GM12878 (cell line): ENCODE measurements around the gene RPL26. TPM values are rescaled to one million over a fixed set of nuclear protein-coding genes. Genes with fewer than 3 reads are reported as not detected.

Experiments used
- ATAC-seq: fragments of 200-7000 bp; cut with Tn5 transposase; 3 replicates; pipeline ENCODE4 v1.9.1; 2020; ENCODE audit warnings: mild to moderate bottlenecking, moderate library complexity
- BruUV-seq: library from RNA; stranded (reverse); fragments of 400-500 nt; replicated peaks from 2 replicates; lab custom pipeline; 2021; lab: Mats Ljungman, UMichigan
- CTCF ChIA-PET: fragments of 300-600 bp; sonication (Branson Sonifier 250); formaldehyde crosslinking; extraction: SDS; loops from one replicate; lab custom pipeline; 2021; ENCODE audit warnings: inconsistent platforms; lab: Yijun Ruan, JAX
- POLR2A ChIA-PET: fragments of 350-600 bp; formaldehyde crosslinking; extraction: SDS; loops from one replicate; lab custom pipeline; 2021; ENCODE audit warnings: inconsistent platforms; lab: Charles Lee
- RAD21 ChIA-PET: fragments of 300-600 bp; sonication (Branson Sonifier 250); formaldehyde crosslinking; loops from one replicate; lab custom pipeline; 2023; ENCODE audit warnings: antibody characterized with exemption; ENCODE audit not compliant: unreplicated experiment; lab: Charles Lee
- SMC1A ChIA-PET: fragments of 300-600 bp; sonication (Branson Sonifier 250); formaldehyde crosslinking; loops from one replicate; lab custom pipeline; 2023; ENCODE audit not compliant: unreplicated experiment, uncharacterized antibody; lab: Charles Lee
- DNase-seq: peaks from one replicate; pipeline ENCODE4 v3.0.0-alpha.2; 2011; ENCODE audit warnings: low read depth, low spot score
- FAIRE-seq: peaks from 3 replicates; lab custom pipeline; 2011; peaks lifted over from hg19 to GRCh38; lab: Jason Lieb, UNC
- H2AFZ ChIP-seq: 2 replicates; pipeline ENCODE4 v1.6.0; 2011; ENCODE audit warnings: low read depth, low read length, control low read depth; ENCODE audit not compliant: control insufficient read depth
- H3K27ac ChIP-seq: 2 replicates; pipeline ENCODE4 v1.5.1; 2011; ENCODE audit warnings: control low read depth; ENCODE audit not compliant: control insufficient read depth, insufficient read depth
- H3K27me3 ChIP-seq, 2 experiments: replicated peaks in 1 of 2; 2 replicates each; pipeline versions ENCODE4 v1.6.0 to v1.6.1; 2011; ENCODE audit warnings: low read length in 1 of 2; ENCODE audit not compliant: control insufficient read depth in 2 of 2, insufficient read depth in 2 of 2
- H3K36me3 ChIP-seq, 2 experiments: 2 replicates each; pipeline ENCODE4 v1.5.1; 2011; ENCODE audit warnings: low read length in 1 of 2; ENCODE audit not compliant: control insufficient read depth in 2 of 2, insufficient read depth in 2 of 2
- H3K4me1 ChIP-seq: 2 replicates; pipeline ENCODE4 v1.6.1; 2011; ENCODE audit warnings: mild to moderate bottlenecking, low read length, moderate library complexity, mixed read lengths; ENCODE audit not compliant: control insufficient read depth, insufficient read depth
- H3K4me2 ChIP-seq: 2 replicates; pipeline ENCODE4 v1.6.0; 2011; ENCODE audit warnings: control low read depth; ENCODE audit not compliant: control insufficient read depth, insufficient read depth
- H3K4me3 ChIP-seq: fragments of 200-600 bp; sonication (generic); 2 replicates; pipeline ENCODE4 v1.5.1; 2016
- H3K79me2 ChIP-seq: 2 replicates; pipeline ENCODE4 v1.6.0; 2011; ENCODE audit warnings: low read length; ENCODE audit not compliant: control insufficient read depth, insufficient read depth
- H3K9ac ChIP-seq: 2 replicates; pipeline ENCODE4 v1.8.0; 2011; ENCODE audit warnings: low read length, control low read depth, mixed read lengths; ENCODE audit not compliant: control insufficient read depth, insufficient read depth
- H3K9me3 ChIP-seq: replicated peaks from 3 replicates; pipeline ENCODE4 v1.5.1; 2011; ENCODE audit warnings: mild to moderate bottlenecking, low read length; ENCODE audit not compliant: control insufficient read depth, insufficient read depth
- H4K20me1 ChIP-seq: 2 replicates; pipeline ENCODE4 v1.6.0; 2011; ENCODE audit not compliant: control insufficient read depth, insufficient read depth
- BACH1 ChIP-seq: fragments of 450-650 bp; IDR thresholded peaks from 2 replicates; pipeline ENCODE4 v1.6.1; 2017; ENCODE audit warnings: mild to moderate bottlenecking, borderline replicate concordance
- CBX5 ChIP-seq: sonication (generic); IDR thresholded peaks from 2 replicates; pipeline ENCODE4 v1.6.1; 2016; ENCODE audit warnings: low read depth, moderate library complexity, mild to moderate bottlenecking, inconsistent platforms
- CREM ChIP-seq: IDR thresholded peaks from 2 replicates; pipeline ENCODE4 v1.6.1; 2014; ENCODE audit warnings: antibody characterized with exemption, low read depth
- KLF5 ChIP-seq: fragments of 450-650 bp; IDR thresholded peaks from 2 replicates; pipeline ENCODE4 v1.6.1; 2014; ENCODE audit warnings: mild to moderate bottlenecking; ENCODE audit not compliant: partially characterized antibody
- MTA2 ChIP-seq: fragments of 450-650 bp; IDR thresholded peaks from 2 replicates; pipeline ENCODE4 v1.6.1; 2016; ENCODE audit warnings: low read depth, mild to moderate bottlenecking, moderate library complexity
- POU2F2 ChIP-seq: IDR thresholded peaks from 3 replicates; pipeline ENCODE4 v1.6.1; 2011; ENCODE audit warnings: low read depth, mild to moderate bottlenecking, low read length, borderline replicate concordance
- RELA ChIP-seq: fragments of 450-650 bp; IDR thresholded peaks from 2 replicates; pipeline ENCODE4 v1.8.0; 2014; ENCODE audit warnings: borderline replicate concordance; ENCODE audit not compliant: partially characterized antibody
- TARDBP ChIP-seq: IDR thresholded peaks from 2 replicates; pipeline ENCODE4 v1.6.1; 2016; ENCODE audit warnings: borderline replicate concordance
- YBX1 ChIP-seq: fragments of 450-650 bp; IDR thresholded peaks from 2 replicates; pipeline ENCODE4 v1.6.1; 2016; ENCODE audit warnings: antibody characterized with exemption
- ZNF274 ChIP-seq: IDR thresholded peaks from one replicate; pipeline ENCODE4 v1.8.0; 2011; ENCODE audit not compliant: insufficient read length, insufficient read depth
- WGBS: methylation state at CpG from one replicate; pipeline ENCODE4 v1.1.6; 2016; ENCODE audit warnings: low lambda C conversion rate; ENCODE audit not compliant: insufficient replicate concordance, insufficient coverage; ENCODE audit errors: missing lambda C conversion rate; 5-methylcytosine and 5-hydroxymethylcytosine counted together
- in situ Hi-C: fragments of 300-500 bp; cut with MboI; formaldehyde crosslinking; loops from 9 replicates; pipeline ENCODE4 v1.14.3; 2018; ENCODE audit warnings: mixed read lengths
- intact Hi-C: fragments of 100-400 bp; cut with micrococcal nuclease; formaldehyde crosslinking; loops from one replicate; pipeline ENCODE4 v1.14.2; 2022; ENCODE audit not compliant: unreplicated experiment
- polyA plus RNA-seq, 11 experiments: library from polyadenylated mRNA; depleted of rRNA in 4 of 11; unstranded in 6 of 11; stranded (reverse) in 5 of 11; fragments of >200 nt; fragmentation: Nextera tagmentation in 4 of 11; fragmentation: Illumina TruSeq in 1 of 11; extraction: Ambion mirVana in 4 of 11; extraction: Trizol in 1 of 11; gene quantifications; 1 replicate in 1 of 11; 2 replicates in 10 of 11; pipeline versions ENCODE4 v1.2.1 to v1.2.3, GENCODE V29; 2011 to 2016; ENCODE audit warnings: inconsistent platforms in 2 of 11, missing spikeins in 2 of 11, low read depth in 1 of 11
- total RNA-seq, 4 experiments: library from RNA; depleted of rRNA in 3 of 4; stranded (reverse); fragments of >200 nt in 3 of 4; fragmentation: Illumina TruSeq in 1 of 4; extraction: Trizol in 1 of 4; gene quantifications; 2 replicates each; pipeline versions ENCODE4 v1.2.1 to v1.2.3, GENCODE V29; 2013 to 2021
- TF ChIP-seq, protein P1 (sequence below): fragments of 450-650 bp; IDR thresholded peaks from 2 replicates; pipeline ENCODE4 v1.6.1; 2017; ENCODE audit warnings: antibody characterized with exemption, mild to moderate bottlenecking, moderate library complexity
- TF ChIP-seq, protein P2 (sequence below): fragments of 450-650 bp; formaldehyde crosslinking; IDR thresholded peaks from 2 replicates; pipeline ENCODE4 v1.4.0; 2020; ENCODE audit warnings: mild to moderate bottlenecking, moderate library complexity
- TF ChIP-seq, protein P3 (sequence below): fragments of 150-350 bp; IDR thresholded peaks from 2 replicates; pipeline ENCODE4 v1.6.1; 2016; ENCODE audit warnings: low read depth, low read length
- TF ChIP-seq, protein P4 (sequence below): IDR thresholded peaks from 2 replicates; pipeline ENCODE4 v1.6.1; 2012; ENCODE audit warnings: low read length, inconsistent platforms

Gene RPL26
- total and polyA plus RNA-seq, 10 of the 15 experiments (the other 5 are each of a cell fraction or from before 2014, with no cell fraction given) = 1,451 to 9,244 (median 4,326) TPM

DNA sequence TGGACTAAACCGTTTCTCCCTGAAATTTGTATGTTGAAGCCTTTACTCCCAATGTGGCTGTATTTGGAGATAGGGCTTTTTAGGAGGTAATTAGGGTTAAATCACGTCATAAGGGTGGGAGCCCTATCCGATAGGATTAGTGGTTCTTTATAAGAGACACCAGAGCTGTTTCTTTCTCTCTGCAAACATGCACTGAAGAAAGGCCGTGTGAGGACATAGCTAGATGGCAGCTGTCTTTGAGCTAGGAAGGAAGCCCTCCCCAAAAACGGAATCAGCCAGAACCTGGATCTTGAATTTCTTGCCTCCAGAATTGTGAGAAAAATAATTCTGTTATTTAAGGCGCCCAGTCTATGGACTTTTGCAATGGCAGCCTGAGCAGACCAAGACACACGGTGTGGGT lies 29.3 kb downstream of the RPL26 start:
- ChIA-PET SMC1A (no interaction called here), CTCF (no interaction called here)
- 6% methylated on average over 7 of the region's 7 CpGs for WGBS
- TF ChIP-seq, protein P1, sequence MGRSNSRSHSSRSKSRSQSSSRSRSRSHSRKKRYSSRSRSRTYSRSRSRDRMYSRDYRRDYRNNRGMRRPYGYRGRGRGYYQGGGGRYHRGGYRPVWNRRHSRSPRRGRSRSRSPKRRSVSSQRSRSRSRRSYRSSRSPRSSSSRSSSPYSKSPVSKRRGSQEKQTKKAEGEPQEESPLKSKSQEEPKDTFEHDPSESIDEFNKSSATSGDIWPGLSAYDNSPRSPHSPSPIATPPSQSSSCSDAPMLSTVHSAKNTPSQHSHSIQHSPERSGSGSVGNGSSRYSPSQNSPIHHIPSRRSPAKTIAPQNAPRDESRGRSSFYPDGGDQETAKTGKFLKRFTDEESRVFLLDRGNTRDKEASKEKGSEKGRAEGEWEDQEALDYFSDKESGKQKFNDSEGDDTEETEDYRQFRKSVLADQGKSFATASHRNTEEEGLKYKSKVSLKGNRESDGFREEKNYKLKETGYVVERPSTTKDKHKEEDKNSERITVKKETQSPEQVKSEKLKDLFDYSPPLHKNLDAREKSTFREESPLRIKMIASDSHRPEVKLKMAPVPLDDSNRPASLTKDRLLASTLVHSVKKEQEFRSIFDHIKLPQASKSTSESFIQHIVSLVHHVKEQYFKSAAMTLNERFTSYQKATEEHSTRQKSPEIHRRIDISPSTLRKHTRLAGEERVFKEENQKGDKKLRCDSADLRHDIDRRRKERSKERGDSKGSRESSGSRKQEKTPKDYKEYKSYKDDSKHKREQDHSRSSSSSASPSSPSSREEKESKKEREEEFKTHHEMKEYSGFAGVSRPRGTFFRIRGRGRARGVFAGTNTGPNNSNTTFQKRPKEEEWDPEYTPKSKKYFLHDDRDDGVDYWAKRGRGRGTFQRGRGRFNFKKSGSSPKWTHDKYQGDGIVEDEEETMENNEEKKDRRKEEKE = no peak
- no peak for TF ChIP-seq ZNF274
- TF ChIP-seq TARDBP = no peak
- no peak for TF ChIP-seq CREM
- no peak for TF ChIP-seq RELA
- TF ChIP-seq, protein P2, sequence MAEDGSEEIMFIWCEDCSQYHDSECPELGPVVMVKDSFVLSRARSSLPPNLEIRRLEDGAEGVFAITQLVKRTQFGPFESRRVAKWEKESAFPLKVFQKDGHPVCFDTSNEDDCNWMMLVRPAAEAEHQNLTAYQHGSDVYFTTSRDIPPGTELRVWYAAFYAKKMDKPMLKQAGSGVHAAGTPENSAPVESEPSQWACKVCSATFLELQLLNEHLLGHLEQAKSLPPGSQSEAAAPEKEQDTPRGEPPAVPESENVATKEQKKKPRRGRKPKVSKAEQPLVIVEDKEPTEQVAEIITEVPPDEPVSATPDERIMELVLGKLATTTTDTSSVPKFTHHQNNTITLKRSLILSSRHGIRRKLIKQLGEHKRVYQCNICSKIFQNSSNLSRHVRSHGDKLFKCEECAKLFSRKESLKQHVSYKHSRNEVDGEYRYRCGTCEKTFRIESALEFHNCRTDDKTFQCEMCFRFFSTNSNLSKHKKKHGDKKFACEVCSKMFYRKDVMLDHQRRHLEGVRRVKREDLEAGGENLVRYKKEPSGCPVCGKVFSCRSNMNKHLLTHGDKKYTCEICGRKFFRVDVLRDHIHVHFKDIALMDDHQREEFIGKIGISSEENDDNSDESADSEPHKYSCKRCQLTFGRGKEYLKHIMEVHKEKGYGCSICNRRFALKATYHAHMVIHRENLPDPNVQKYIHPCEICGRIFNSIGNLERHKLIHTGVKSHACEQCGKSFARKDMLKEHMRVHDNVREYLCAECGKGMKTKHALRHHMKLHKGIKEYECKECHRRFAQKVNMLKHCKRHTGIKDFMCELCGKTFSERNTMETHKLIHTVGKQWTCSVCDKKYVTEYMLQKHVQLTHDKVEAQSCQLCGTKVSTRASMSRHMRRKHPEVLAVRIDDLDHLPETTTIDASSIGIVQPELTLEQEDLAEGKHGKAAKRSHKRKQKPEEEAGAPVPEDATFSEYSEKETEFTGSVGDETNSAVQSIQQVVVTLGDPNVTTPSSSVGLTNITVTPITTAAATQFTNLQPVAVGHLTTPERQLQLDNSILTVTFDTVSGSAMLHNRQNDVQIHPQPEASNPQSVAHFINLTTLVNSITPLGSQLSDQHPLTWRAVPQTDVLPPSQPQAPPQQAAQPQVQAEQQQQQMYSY (CRISPR knock-in tag) = no peak
- TF ChIP-seq YBX1 = no peak
- no peak for TF ChIP-seq CBX5
- TF ChIP-seq, protein P3, sequence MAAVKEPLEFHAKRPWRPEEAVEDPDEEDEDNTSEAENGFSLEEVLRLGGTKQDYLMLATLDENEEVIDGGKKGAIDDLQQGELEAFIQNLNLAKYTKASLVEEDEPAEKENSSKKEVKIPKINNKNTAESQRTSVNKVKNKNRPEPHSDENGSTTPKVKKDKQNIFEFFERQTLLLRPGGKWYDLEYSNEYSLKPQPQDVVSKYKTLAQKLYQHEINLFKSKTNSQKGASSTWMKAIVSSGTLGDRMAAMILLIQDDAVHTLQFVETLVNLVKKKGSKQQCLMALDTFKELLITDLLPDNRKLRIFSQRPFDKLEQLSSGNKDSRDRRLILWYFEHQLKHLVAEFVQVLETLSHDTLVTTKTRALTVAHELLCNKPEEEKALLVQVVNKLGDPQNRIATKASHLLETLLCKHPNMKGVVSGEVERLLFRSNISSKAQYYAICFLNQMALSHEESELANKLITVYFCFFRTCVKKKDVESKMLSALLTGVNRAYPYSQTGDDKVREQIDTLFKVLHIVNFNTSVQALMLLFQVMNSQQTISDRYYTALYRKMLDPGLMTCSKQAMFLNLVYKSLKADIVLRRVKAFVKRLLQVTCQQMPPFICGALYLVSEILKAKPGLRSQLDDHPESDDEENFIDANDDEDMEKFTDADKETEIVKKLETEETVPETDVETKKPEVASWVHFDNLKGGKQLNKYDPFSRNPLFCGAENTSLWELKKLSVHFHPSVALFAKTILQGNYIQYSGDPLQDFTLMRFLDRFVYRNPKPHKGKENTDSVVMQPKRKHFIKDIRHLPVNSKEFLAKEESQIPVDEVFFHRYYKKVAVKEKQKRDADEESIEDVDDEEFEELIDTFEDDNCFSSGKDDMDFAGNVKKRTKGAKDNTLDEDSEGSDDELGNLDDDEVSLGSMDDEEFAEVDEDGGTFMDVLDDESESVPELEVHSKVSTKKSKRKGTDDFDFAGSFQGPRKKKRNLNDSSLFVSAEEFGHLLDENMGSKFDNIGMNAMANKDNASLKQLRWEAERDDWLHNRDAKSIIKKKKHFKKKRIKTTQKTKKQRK = no peak
- TF ChIP-seq, protein P4, sequence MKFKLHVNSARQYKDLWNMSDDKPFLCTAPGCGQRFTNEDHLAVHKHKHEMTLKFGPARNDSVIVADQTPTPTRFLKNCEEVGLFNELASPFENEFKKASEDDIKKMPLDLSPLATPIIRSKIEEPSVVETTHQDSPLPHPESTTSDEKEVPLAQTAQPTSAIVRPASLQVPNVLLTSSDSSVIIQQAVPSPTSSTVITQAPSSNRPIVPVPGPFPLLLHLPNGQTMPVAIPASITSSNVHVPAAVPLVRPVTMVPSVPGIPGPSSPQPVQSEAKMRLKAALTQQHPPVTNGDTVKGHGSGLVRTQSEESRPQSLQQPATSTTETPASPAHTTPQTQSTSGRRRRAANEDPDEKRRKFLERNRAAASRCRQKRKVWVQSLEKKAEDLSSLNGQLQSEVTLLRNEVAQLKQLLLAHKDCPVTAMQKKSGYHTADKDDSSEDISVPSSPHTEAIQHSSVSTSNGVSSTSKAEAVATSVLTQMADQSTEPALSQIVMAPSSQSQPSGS = no peak
- no peak for TF ChIP-seq POU2F2
- TF ChIP-seq BACH1 = no peak
- no peak for TF ChIP-seq MTA2
- no peak for TF ChIP-seq KLF5

More for the DNA sequence above, 29.3 kb downstream of the RPL26 start:
- no peaks in the 10 kb centered on the region for H4K20me1 ChIP-seq
- H3K27me3 ChIP-seq = 0 out of 4 replicates have a peak, but pooled peaks cover 0 to 2% of the 10 kb centered on the region in 2 experiments
- in situ Hi-C loops = no loop called here
- no TSS peak for BruUV-seq
- no peaks in the 10 kb centered on the region for H3K9me3 ChIP-seq
- H3K36me3 ChIP-seq = no peaks in the 10 kb centered on the region
- no peak overlapping the region for H2AFZ ChIP-seq
- H3K79me2 ChIP-seq = no peaks in the 10 kb centered on the region
- no peak overlapping the region for H3K27ac ChIP-seq
- no peaks in the 10 kb centered on the region for H3K4me1 ChIP-seq
- intact Hi-C loops = no loop called here
- H3K4me3 ChIP-seq = no peak overlapping the region
- DNase-seq (no peak), ATAC-seq (no peak), FAIRE-seq (no peak)
- no peak overlapping the region for H3K9ac ChIP-seq
- no peak overlapping the region for H3K4me2 ChIP-seq
- POLR2A ChIA-PET = no interaction called here
- RAD21 ChIA-PET = no interaction called here
